Suppressor macrophage treated with lipopolysaccharide for 1 hour (primary cell): ENCODE measurements around the gene TOM1L2.

Experiments
- DNase-seq, 3 donors: peaks; one replicate each; pipeline ENCODE4 v3.0.0-alpha.2; 2020 to 2022

The TOM1L2 gene

DNA sequence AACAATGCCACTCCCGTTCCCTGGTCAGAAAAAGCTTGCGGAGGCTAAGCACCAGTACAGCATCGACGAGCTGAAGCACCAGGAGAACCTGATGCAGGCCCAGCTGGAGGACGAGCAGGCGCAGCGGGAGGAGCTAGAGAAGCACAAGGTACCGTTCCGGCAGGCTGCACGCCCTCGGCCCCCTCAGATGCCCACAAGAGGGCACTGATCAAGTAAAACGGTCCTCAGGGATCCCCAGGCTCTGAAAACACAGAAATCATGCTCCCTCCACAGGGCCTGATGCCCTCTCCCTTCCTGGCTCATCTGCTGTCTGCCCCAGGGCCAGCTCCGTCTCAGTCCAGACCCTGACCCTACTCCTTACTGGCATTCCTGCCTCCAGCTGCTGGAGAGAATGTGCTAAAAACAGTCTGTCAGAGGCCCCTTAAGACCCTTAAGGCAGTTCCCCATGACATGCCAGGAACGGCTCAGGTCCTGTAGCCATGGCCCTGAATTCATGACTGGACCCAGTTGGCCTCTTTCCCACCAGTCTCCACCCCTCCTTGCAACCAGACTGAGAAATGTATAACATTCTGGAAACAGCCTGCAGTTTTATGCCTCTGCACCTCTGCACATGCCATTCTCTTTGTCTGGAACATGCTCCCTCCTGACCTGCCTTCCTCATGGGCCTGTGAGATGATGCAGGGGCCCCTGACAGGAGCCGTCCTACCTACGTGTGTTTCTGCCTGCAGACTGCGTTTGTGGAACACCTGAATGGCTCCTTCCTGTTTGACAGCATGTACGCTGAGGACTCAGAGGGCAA is 22.3 kb upstream of the TOM1L2 start:
- peak; percentile 53 to 60 (median 55) for DNase-seq

DNA sequence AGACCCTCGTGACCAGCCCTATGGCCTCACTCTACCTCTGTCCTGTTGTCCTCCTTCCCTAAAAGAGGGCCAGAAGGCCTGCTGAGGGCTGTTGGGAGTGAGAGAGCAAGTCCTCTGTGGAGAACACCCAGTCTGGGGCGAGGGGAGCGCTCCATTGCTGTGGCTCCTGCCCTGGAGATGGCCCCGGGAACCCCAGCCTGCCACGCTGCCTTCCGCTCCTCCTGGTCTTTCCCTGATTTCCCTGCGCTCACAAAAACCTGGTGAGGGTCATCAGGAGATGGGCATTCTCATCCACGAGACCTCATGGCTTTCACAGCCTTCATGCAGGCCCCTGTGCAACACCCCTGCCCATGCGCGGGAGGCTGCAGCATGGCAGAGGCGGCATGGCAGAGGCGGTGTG is 21.7 kb upstream of the TOM1L2 start:
- no peak for DNase-seq

DNA sequence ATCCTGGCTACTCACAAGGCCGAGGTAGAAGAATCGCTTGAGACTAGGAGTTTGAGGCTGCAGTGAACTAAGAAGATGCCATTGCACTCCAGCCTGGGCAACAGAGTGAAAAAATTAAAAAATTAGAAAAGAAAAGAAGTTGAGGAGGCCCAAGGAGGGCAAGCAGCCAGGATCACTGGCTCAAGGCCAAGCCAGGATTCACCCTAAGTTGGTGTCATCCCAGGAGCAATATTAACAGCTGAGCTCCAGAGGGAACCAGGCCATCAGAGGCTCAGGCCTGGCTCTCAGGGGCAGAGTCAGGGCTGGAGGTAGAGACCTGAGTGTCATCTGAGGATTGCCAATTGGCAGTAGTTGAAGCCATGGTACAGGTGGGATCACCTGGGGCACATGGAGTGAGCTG is 21.2 kb upstream of the TOM1L2 start:
- no peak for DNase-seq

DNA sequence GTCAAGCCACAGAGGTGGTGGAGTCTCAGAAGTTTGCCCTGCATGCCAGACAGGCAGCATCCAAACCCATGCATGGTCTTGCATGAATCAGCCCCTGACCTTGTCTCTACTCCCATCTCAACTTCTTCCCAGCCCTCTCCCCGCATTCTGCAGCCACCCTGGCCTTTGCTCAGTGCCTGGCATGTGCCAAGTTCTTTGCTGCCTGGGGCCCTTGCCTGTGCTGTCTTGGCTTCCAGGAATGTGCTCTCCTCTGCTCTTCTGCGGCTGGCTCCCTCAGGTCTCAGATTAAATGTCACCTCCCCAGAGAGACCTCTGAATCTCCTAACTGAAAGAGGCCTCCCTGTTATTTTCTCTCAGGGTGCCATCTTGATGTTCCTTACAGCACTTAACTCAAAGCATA is 18.1 kb upstream of the TOM1L2 start:
- DNase-seq = no peak

DNA sequence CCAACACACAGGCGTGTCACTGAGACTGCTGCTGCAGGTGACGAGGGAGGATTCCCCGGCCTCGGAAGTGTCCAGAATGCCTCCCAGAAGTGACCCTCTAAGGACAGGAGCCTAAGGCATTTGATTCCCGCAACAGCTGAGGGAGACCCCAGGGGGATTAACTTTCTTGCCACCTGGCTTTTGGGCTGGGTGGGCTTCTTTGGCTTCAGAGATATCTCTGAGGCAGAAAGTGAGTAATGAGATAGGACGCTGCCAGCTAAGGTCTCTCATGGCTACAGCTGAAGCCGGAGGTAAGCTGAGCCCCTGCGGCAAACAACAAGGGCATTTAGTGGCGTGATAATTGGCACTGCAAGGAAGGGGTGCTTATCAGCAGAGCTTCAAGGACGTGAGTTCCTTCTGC is 17.4 kb upstream of the TOM1L2 start:
- no peak for DNase-seq

DNA sequence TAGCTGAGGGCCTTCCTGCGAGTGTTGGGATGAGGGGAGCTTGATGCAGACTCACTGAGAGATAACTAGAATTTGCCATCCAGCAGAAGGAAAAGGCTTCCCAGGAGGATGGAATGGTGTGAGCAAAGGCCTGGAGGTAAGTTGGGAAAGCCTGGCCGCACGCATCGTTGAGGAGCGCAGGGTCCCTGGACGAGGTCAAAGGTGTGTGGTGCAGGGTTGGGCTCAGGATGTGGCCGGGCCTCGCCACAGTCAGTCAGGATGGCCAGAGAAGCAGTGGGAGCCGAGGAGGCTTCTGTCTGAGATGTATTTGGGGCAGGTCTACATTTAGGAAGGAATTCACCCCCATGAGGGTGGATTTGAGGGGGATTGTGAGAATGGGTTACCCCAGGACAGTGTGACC is 16.9 kb upstream of the TOM1L2 start:
- DNase-seq = no peak

DNA sequence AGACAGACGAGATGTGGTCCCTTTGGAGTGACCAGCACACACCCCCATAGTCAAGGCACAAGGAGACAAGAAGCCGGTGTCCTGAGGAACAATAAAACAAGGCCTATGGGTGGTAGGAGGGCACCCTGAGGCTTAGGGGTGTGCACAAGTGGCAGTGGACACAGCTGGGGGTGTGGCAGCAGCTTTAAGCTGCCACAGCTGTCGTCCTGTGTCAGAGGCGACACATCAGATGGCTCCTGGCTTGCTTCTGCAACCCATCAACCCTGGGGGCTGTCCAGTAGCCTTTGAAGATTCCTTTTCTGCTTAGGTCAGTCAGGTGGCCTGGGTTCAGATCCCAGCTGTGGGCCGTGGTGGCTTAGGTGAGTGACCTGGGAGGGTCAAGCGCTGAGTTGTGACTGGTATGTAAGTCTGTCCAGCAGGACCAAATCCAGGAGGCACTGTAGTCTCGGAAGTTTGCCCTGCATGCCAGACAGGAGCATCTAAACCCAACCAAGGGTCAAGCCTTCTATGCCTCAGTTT is 16.3 kb upstream of the TOM1L2 start:
- DNase-seq = no peak

DNA sequence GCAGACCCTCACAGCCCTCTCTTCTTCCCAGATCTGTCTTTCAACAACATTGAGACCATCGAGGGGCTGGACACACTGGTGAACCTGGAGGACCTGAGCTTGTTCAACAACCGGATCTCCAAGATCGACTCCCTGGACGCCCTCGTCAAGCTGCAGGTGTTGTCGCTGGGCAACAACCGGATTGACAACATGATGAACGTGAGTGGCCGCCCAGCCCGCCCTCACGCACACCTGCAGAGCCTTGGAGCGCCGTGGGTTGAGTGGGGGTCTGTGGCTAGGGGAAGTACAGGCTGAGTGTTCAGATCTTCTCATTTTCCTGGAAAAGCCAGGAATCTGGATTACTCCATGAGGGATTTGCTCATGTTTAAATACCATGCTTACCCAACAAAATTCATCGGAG is 15.7 kb upstream of the TOM1L2 start:
- DNase-seq = no peak

DNA sequence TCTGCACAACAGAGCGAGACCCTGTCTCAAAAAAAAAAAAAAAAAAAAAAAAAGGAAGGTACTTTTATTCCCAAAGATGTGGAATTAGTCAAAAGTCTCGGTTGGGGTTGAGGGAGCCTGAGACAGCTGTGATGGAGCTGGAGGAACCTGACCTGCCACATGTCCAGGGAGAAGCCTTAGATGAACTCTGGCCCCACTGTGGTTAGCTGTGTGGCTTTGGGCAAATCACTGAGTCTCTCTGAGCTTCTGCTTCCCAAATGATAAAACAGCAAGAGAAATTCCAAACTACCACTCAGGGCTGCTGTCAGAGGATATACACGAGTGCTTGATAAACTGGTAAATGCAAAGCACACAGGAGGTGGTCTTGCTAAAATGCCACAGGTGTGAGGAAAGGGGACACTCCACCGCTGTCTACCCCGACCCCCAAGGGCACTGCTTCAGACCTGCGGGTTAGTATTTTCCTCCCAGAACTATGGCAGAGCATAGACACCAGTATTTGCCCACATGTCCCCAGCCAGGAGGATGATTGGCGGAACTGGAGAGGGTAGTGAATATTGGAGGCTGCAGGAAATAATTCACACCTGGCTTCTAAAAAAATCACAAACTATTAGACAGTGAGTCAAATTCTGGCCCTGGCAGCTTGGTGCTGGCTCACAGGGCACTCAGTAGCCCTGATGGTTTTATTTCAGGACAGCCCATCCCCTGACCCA is 15.1 kb upstream of the TOM1L2 start:
- no peak for DNase-seq

DNA sequence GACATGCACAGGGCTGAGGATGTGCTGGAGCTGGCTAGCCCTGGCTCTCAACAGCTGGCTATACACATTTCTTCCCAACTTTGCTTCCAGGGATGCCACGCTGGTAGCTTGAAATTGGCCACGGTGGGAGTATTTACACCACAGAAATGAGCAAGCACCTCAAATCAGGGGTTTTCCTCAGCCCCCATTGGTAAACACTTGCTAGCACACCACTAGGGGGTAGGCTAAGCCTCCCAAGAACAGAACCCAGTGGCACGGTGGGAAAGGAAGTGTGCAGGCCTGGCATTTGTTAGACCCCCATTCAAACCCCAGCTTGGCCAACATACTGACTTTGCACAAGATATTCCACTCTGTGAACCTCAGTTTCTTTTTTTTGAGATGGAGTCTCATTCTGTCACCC is 13.4 kb upstream of the TOM1L2 start:
- DNase-seq = peak; percentile 26 to 43 (median 36)

DNA sequence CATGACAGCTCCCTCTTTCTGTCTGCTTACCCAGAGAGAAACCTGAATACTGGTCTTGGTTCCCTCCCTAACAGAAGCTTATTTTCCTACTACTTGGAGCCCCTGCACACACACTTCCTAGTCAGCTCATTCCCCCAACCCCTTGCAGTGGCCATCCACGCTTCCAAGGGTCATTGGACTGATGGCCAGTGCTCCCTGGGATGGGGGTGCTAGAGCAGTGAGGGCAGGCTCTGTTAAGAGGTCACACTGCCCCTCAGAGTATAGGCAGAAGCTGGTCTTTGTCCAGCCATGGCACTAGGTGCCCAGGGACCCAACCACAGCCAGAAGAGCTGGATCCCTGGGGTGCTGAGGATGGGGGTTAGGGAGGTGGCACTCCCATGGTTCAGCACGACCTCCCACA is 13.0 kb upstream of the TOM1L2 start:
- DNase-seq = no peak

DNA sequence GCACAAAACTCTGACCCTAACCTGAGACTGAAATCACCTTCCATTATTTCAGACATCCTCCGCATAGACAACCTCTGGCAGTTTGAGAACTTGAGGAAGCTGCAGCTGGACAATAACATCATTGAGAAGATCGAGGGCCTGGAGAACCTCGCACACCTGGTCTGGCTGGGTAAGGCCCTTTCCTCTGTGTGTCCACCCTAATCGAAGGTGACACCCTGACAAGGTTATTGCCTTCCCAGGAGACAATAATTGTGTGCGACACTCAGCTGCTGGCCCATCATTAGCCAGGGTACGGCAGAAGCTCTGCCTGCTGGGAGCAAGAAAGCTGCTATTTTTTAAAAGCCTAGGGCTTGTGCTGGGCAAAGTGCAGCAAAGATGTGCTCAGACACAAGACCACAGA is 11.6 kb upstream of the TOM1L2 start:
- DNase-seq = no peak

DNA sequence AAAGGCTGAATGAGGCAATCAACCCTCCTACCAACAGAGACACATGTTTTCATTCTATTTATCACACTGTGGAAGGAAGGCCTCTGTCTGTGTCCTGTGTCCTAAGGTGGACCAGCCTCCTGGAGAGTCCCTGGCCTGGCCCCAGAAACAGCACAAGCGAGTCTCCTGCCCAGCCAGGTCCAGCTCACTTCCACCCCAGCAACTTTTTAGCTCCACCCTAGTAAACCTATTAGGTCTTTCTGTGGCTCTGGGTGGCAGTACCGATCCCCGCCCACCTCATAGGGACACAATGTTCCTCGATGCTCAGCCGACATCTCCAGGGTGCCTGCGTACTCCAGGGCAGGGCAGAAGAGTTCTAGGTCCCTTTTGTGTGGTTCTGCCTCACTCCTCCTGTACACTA is 11.2 kb upstream of the TOM1L2 start:
- no peak for DNase-seq

DNA sequence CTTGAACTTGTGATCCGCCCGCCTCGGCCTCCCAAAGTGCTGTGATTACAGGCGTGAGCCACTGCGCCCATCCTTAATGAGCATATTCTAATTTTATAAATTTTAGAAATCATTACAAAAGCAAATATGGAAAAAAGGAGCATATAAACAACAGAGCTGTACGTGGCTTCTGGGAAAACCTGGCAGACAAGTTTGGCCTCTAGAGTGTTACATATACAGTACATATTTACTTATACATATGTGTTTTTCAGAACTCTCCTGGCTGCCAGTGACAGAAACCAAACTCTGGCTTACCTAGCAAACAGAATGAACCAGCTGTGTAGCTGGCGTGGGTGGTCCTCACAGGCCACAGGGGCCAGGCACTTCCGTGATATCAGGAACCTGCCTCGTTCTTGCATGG is 10.6 kb upstream of the TOM1L2 start:
- DNase-seq = no peak

DNA sequence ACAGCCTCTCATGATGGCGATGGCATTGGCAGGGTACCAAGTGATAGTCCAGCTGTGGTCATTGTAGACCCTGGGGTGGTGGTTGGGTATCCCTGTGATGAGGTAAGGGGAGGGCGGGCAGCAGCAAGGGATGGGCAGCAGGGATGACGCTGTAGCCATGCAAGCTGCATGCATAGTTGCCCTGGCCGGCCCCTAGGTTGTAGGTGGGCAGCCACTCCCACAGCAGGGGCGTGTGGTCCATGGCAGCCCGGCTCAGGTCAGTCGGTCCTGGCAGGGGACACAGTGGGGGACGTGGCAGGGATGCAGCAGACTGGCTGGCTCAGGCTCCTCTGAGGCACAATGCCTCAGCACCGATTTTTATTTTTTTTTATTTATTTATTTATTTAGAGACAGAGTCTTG is 9.1 kb upstream of the TOM1L2 start:
- no peak for DNase-seq

DNA sequence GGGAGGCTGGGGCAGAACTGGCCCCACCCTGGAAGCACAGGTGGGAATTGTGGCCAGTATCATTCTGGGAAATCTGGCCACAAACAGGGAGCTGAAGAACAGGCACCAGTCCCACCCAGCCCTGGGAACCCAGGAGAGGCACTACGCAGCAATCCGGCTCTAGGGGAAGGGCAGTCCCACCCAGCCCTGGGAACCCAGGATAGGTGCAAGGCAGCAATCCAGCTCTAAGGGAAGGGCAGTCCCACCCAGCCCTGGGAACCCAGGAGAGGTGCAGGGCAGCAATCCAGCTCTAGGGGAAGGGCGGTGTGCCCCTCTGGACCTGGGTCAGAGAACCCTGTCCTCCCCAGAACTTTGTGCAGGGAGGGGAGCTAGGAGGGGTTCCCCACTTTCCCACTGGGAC is 7.6 kb upstream of the TOM1L2 start:
- DNase-seq = no peak

DNA sequence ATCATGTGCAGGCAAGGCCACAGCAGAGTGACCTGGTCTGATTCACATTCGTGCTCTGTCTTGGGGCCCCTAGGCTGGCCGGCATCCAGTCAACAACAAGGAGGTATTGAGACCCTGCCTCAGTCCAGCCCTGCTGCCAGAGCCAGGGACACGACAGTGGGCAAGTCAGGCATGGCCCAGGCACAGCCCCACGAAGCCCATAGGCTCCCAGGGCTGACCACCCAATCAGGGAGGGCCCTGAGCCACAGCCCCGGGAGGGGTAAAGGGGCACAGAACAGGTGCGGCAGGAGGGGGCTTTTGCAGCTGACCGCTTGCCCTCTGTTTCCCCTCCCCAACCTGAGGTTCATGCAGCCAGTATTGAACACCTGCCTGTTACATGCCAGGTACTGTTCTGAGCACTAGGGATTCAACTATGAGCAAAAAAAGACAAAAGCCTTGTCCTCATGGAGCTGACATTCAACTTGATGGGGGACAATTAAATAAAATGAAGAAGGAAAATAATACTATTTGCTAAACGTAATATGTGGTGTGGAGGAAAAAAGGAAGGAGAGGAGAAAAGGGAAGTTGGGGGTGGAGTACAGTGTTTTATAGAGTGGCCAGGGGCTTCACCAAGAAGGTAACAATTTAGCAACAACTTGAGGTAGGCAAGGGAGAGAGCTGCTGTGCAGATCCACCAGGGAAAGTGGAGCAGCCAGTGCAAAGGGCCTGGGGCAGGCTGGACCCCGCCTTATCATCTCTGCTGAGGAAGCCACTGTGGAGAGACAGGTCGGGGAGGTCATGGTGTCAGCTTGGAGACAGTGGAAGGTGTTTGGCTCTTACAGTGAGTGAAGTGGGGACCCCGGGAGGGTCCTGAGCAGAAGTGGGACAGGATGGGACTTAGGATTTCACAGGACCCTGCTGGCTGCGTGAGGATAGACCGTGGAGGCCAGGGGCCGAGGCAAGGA is 6.6 kb upstream of the TOM1L2 start:
- peak in 2 of 3 donors; percentile 35 to 36 for DNase-seq

DNA sequence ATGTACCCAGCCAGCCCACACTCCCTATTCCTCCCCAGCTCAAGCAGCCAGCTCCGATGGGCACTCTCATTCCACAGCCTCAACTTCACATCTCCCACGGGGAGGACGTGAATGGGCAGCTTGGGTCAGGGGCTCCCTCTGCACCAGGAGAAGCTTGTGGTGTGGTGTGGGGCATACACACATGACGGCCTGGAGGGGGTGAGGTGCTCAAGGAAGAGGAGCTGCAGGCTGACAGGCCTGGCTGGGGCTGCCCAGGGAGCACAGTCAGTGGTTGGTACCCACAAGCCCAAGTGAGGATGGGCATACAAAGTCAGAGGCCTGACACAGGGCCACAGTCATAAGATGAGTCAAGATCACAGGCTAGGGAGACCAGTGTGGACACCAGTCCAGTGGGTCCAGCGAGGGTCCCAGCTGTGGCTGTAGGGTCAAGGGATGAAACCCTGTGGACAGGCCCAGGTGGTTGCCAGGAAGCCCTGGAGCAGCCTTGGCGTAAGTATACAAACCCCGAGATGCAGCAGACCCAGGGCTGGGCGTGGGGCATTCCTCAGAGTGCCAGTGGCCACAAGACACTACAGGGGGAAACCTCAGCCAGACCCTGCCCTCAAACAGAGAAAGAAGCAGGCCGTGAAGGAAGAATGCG is 4.9 kb upstream of the TOM1L2 start:
- DNase-seq = no peak

DNA sequence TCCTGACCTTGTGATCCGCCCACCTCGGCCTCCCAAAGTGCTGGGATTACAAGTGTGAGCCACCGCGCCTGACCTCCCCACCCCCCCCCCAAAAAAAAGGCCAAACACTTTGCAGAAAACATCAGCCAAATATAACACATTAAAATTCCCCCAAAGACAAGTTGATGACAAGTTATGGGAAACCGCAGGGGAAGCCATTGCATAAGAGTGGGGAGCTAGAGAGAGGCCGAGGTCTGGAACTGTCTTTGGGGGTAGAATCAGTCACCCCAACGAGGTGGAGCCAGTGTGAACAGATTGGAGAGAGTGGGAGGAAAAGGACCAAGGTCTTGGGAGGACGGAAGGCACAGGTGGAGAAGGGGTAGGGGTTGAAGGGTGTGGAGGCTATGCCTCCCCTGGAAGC is 3.2 kb upstream of the TOM1L2 start:
- peak; percentile 81 to 89 (median 86) for DNase-seq

DNA sequence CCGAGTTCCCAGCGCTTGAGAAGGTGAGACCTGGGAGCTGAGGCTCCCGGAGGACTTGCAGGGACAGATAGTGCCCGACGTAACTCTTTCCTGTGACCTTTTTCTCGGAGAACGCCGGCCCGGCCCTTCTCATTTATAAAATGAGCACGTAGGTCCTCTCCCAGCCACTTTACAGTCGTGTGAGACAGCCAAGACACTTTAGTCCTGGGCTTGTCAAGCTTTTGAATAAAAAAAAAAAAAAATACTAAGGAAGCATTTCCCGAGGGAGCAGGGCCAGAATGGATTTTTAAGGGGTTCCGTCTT is 703 bp upstream of the TOM1L2 start:
- no peak for DNase-seq

DNA sequence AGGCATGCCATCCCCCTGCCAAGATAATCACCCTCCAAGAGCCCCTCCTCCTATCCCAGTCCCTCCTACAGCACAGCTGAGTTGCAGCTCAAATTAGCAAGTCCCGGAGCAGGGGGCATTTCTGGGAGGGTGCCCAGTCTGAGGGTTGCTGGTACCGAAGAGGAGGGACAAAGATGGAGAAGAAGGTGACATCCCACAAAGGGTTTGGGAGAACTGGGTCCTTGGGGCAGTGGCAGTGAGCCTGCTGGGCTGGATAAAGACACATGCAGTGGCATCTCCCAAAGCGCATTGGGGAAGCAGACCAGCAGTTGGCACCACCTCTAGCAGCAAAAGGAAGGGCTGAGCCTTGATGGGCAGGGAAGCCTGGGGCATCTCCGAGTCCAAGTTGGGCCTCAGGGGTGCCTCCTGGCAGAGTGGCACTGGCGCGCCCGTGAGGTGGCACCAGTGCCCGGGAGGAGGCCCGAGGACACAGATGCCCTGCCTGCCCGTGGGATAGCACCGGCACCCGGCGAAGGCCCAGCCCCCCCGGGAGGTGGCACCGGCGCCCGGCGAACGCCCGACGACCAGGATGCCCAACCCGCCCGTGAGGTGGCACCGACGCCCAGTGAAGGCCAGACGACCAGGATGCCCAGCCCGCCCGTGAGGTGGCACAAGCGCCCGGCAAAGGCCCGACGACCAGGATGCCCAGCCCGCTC is 622 bp downstream of the TOM1L2 start:
- peak in 1 of 3 donors; percentile 25 for DNase-seq

DNA sequence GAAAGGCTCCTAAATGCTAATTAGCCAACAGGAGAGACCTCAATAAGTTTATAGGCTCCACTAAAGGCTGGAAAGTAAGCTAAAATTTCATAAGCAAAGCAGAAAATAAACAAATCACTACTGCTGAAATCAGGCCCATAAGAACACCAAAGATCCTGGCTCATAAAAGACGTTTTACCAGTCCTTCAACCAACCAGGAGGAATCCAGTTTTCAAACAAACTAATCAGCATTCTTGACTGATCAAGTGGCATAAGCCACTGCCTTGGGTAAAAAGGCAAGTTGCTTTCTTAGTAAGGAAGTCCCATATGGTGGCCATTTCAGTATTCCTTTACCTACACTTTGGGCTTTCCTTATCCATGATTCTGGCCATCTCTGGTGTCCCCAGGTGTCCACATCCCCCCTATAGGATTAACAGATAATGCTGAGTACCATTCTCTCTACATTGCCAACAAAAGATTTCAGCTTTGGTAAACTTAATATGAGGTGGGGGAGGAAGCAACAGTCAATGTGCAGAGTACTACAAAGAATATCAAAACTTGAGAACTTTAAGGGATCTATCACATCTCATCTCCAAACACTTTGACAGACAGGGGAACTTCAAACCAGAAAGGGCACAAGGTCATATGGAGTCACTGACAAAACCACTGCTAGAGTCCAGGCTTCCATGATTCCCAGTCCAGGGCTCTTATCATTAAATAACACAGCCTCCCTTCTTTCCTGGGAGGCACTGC is 1.3 kb downstream of the TOM1L2 start:
- DNase-seq = no peak
